Liver (tissue), 9 donors: ENCODE measurements around the gene ARFRP1. TPM values are rescaled to one million over a fixed set of nuclear protein-coding genes. Genes with fewer than 3 reads are reported as not detected.

Source experiments
- DNase-seq: peaks from one replicate; pipeline ENCODE4 v3.0.0-alpha.2; 2017; ENCODE audit warnings: low spot score
- H3K27ac ChIP-seq, 2 donors: one replicate each; pipeline ENCODE4 v1.7.0; 2013; ENCODE audit warnings: inconsistent platforms in 2 of 2, low read length in 2 of 2, control low read depth in 1 of 2, low read depth in 1 of 2, mild to moderate bottlenecking in 1 of 2
- H3K27me3 ChIP-seq, 4 donors: one replicate each; pipeline versions ENCODE4 v1.6.1 to v1.7.0; 2013; ENCODE audit warnings: low read length in 3 of 4, inconsistent platforms in 1 of 4, mild to moderate bottlenecking in 1 of 4, moderate library complexity in 1 of 4; ENCODE audit not compliant: control insufficient read depth in 4 of 4, insufficient read depth in 4 of 4
- H3K36me3 ChIP-seq, 4 donors: one replicate each; pipeline versions ENCODE4 v1.6.1 to v1.7.0; 2013; ENCODE audit warnings: low read length in 3 of 4, mild to moderate bottlenecking in 3 of 4, low read depth in 1 of 4, moderate library complexity in 1 of 4; ENCODE audit not compliant: control insufficient read depth in 4 of 4, insufficient read depth in 3 of 4
- H3K4me1 ChIP-seq, 4 donors: one replicate each; pipeline versions ENCODE4 v1.6.1 to v1.7.0; 2013; ENCODE audit warnings: low read length in 3 of 4, mild to moderate bottlenecking in 3 of 4, moderate library complexity in 1 of 4; ENCODE audit not compliant: control insufficient read depth in 4 of 4, insufficient read depth in 4 of 4
- H3K4me3 ChIP-seq, 3 donors: one replicate each; pipeline versions ENCODE4 v1.6.1 to v1.7.0; 2013; ENCODE audit warnings: low read length in 3 of 3, control low read depth in 1 of 3, low read depth in 1 of 3, mild to moderate bottlenecking in 1 of 3
- H3K9ac ChIP-seq, 2 donors: one replicate each; pipeline ENCODE4 v1.7.0; 2013; ENCODE audit warnings: low read length in 2 of 2, mild to moderate bottlenecking in 2 of 2, moderate library complexity in 2 of 2, control low read depth in 1 of 2, low read depth in 1 of 2
- H3K9me3 ChIP-seq, 4 donors: one replicate each; pipeline versions ENCODE4 v1.6.1 to v1.7.0; 2013; ENCODE audit warnings: low read length in 3 of 4; ENCODE audit not compliant: control insufficient read depth in 4 of 4
- FOXA1 ChIP-seq: IDR thresholded peaks from 2 replicates; pipeline ENCODE4 v1.6.1; 2016; ENCODE audit warnings: antibody characterized with exemption
- FOXA2 ChIP-seq: IDR thresholded peaks from 2 replicates; pipeline ENCODE4 v1.6.1; 2016; ENCODE audit warnings: antibody characterized with exemption
- GABPA ChIP-seq, 2 donors: IDR thresholded peaks in 1 of 2; conservative IDR thresholded peaks in 1 of 2; 2 replicates each; pipeline ENCODE4 v1.6.1; 2016; ENCODE audit warnings: antibody characterized with exemption in 2 of 2, mild to moderate bottlenecking in 1 of 2, moderate library complexity in 1 of 2
- HNF4A ChIP-seq, 2 donors: conservative IDR thresholded peaks; 2 replicates each; pipeline ENCODE4 v1.6.1; 2016; ENCODE audit warnings: antibody characterized with exemption in 2 of 2, mild to moderate bottlenecking in 2 of 2
- HNF4G ChIP-seq: IDR thresholded peaks from 2 replicates; pipeline ENCODE4 v1.6.1; 2016; ENCODE audit warnings: antibody characterized with exemption
- JUND ChIP-seq, 2 donors: IDR thresholded peaks; 2 replicates each; pipeline ENCODE4 v1.6.1; 2016; ENCODE audit warnings: antibody characterized with exemption in 2 of 2
- NR2F2 ChIP-seq: IDR thresholded peaks from 2 replicates; pipeline ENCODE4 v1.6.1; 2016; ENCODE audit warnings: antibody characterized with exemption
- SP1 ChIP-seq: IDR thresholded peaks from 2 replicates; pipeline ENCODE4 v1.6.1; 2018; ENCODE audit warnings: antibody characterized with exemption, mild to moderate bottlenecking
- WGBS: extraction: QIAGEN DNeasy Blood & Tissue Kit; methylation state at CpG from one replicate; pipeline ENCODE4 v1.1.7; 2013; 5-methylcytosine and 5-hydroxymethylcytosine counted together
- polyA plus RNA-seq, 2 donors: library from polyadenylated mRNA; stranded (reverse) in 1 of 2; unstranded in 1 of 2; fragments of 200-250 nt in 1 of 2; fragments of >200 nt in 1 of 2; fragmentation: Nextera tagmentation in 1 of 2; extraction: Ambion mirVana in 1 of 2; gene quantifications; one replicate each; pipeline versions ENCODE4 v1.2.1 to v1.2.3, GENCODE V29; 2013 to 2015
- total RNA-seq, 2 donors: library from RNA; depleted of rRNA; stranded (reverse); fragments of >200 nt; gene quantifications; one replicate each; pipeline ENCODE4 v1.2.3, GENCODE V29; 2014
- TF ChIP-seq, protein P1 (sequence below): IDR thresholded peaks from 2 replicates; pipeline ENCODE4 v1.6.1; 2016; ENCODE audit warnings: antibody characterized with exemption
- TF ChIP-seq, protein P2 (sequence below): IDR thresholded peaks from 2 replicates; pipeline ENCODE4 v1.6.1; 2016; ENCODE audit warnings: antibody characterized with exemption, mild to moderate bottlenecking
- TF ChIP-seq, protein P3 (sequence below): fragments of 150-350 bp; IDR thresholded peaks from 2 replicates; pipeline ENCODE4 v1.5.1; 2017; ENCODE audit warnings: improper control_type of control experiment, low read depth, low read length; ENCODE audit not compliant: missing input control
- TF ChIP-seq, protein P4 (sequence below): IDR thresholded peaks from 2 replicates; pipeline ENCODE4 v1.6.1; 2016; ENCODE audit warnings: antibody characterized with exemption
- donor health status: healthy.
- donor health status: healthy.
- donor health status: healthy.
- donor health status: healthy.
- donor health status: healthy.

Gene ARFRP1
- total and polyA plus RNA-seq, 4 donors, result 14.2 to 26.9 (median 20.5) TPM

DNA sequence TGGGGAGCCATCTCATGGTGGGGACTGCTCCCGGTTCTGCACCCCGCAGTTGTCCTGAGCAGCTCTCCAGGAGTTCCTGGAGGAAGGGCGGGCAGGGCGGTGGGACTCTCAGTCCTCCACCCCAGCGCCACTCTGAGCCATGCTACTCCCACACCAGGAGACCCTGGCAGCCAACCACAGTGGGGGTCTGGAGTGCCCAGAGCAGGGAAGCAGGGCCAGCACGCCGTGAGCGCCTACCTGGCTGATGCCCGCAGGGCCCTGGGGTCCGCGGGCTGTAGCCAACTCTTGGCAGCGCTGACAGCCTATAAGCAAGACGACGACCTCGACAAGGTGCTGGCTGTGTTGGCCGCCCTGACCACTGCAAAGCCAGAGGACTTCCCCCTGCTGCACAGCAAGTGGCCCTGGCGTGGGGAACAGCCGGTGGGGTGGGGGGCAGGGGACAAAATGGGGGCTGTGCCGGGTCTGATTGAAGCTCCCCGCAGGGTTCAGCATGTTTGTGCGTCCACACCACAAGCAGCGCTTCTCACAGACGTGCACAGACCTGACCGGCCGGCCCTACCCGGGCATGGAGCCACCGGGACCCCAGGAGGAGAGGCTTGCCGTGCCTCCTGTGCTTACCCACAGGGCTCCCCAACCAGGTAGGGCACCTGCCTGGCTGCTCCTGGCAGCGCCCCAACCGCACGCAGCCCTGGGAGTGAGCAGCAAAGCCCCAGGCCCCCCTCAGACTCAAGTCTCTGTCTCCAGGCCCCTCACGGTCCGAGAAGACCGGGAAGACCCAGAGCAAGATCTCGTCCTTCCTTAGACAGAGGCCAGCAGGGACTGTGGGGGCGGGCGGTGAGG is 13.0 kb downstream of the ARFRP1 start (continued):
- TF ChIP-seq, protein P1, sequence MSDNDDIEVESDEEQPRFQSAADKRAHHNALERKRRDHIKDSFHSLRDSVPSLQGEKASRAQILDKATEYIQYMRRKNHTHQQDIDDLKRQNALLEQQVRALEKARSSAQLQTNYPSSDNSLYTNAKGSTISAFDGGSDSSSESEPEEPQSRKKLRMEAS, result no peak
- TF ChIP-seq GABPA (IDR thresholded peaks at IDR 0.05 in 1 of 2, conservative IDR thresholded peaks at IDR 0.05 in 1 of 2), result no peak

DNA sequence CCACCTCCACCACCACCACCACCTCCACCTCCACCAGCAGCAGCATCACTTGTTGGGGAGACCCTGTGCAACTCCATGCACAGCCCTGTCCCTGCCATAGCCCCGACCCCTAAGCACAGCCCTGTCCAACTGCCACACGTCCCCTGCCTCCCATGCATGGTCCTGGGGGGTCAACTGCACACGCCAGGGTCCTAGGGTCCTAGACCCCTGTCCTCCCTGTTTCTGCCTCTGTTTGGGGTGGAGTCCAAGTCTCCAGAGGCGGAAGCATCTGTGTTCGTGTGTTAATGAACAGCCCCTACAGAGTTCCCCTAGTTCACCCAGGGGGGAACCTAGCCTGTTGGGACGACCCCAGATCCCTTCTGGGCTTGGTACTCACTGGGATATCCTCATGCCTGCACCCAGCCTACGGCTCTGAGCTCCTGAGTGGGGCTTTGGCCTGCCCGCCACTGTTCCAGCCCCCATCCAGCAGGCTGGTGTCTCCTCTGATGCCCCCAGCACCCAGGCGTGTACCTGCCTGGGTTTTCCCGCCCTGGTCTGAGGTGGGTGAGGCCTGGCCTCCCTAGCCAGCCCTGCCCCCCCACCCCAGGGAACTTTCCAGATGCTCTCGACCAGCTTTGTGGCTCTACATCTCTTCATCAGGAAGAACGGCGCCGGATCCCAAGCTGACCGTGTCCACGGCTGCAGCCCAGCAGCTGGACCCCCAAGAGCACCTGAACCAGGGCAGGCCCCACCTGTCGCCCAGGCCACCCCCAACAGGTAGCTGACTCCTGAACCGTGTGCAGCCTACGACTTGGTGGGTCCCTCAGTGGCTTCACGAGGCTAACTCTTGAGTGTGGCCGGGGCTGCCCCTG is 13.8 kb downstream of the ARFRP1 start:
- no peak overlapping the region for H3K27ac ChIP-seq
- no peaks in the 10 kb centered on the region for H3K27me3 ChIP-seq
- DNase-seq, result no peak
- no peak overlapping the region for H3K9ac ChIP-seq
- no peak overlapping the region for H3K4me3 ChIP-seq
- TF ChIP-seq NR2F2, result no peak
- no peak for TF ChIP-seq GABPA (IDR thresholded peaks at IDR 0.05 in 1 of 2, conservative IDR thresholded peaks at IDR 0.05 in 1 of 2)
- TF ChIP-seq, protein P2, sequence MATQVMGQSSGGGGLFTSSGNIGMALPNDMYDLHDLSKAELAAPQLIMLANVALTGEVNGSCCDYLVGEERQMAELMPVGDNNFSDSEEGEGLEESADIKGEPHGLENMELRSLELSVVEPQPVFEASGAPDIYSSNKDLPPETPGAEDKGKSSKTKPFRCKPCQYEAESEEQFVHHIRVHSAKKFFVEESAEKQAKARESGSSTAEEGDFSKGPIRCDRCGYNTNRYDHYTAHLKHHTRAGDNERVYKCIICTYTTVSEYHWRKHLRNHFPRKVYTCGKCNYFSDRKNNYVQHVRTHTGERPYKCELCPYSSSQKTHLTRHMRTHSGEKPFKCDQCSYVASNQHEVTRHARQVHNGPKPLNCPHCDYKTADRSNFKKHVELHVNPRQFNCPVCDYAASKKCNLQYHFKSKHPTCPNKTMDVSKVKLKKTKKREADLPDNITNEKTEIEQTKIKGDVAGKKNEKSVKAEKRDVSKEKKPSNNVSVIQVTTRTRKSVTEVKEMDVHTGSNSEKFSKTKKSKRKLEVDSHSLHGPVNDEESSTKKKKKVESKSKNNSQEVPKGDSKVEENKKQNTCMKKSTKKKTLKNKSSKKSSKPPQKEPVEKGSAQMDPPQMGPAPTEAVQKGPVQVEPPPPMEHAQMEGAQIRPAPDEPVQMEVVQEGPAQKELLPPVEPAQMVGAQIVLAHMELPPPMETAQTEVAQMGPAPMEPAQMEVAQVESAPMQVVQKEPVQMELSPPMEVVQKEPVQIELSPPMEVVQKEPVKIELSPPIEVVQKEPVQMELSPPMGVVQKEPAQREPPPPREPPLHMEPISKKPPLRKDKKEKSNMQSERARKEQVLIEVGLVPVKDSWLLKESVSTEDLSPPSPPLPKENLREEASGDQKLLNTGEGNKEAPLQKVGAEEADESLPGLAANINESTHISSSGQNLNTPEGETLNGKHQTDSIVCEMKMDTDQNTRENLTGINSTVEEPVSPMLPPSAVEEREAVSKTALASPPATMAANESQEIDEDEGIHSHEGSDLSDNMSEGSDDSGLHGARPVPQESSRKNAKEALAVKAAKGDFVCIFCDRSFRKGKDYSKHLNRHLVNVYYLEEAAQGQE, result no peak
- TF ChIP-seq, protein P1, result no peak
- WGBS, result 96% methylated on average over 21 of the region's 21 CpGs
- no peaks in the 10 kb centered on the region for H3K9me3 ChIP-seq
- peaks cover 7 to 22% (median 13%) of the 10 kb centered on the region in 4 donors for H3K4me1 ChIP-seq
- peaks cover 0 to 3% (median 0%) of the 10 kb centered on the region in 4 donors for H3K36me3 ChIP-seq

DNA sequence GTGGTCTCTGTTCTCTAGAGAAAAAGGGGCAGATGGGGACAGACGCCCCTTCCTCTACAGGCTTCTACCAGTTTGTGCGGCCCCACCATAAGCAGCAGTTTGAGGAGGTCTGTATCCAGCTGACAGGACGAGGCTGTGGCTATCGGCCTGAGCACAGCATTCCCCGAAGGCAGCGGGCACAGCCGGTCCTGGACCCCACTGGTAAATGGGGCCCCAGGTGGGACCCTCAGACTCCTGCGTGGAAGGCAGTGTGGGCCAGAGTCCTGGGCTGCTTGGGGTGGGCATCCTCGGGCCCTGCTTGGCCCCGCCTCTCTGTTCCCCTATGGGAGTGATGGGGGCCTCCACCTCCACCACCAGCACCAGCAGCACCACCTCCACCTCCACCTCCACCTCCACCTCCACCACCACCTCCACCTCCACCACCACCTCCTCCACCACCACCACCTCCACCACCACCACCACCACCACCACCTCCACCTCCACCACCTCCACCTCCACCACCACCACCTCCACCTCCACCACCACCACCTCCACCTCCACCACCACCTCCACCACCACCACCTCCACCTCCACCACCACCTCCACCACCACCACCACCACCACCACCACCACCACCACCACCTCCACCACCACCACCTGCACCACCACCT is 14.6 kb downstream of the ARFRP1 start:
- WGBS, result 97% methylated on average over 10 of the region's 10 CpGs
- Histone ChIP-seq H3K27me3 (no peaks in the 10 kb centered on the region), H3K4me1 (peaks cover 7 to 22% (median 13%) of the 10 kb centered on the region in 4 donors), H3K9ac (no peak overlapping the region), H3K36me3 (peaks cover 0 to 3% (median 0%) of the 10 kb centered on the region in 4 donors), H3K4me3 (no peak overlapping the region), H3K9me3 (no peaks in the 10 kb centered on the region), H3K27ac (no peak overlapping the region)
- DNase-seq, result no peak
- TF ChIP-seq, protein P2, result no peak
- TF ChIP-seq, protein P1, result no peak
- TF ChIP-seq, protein P3, sequence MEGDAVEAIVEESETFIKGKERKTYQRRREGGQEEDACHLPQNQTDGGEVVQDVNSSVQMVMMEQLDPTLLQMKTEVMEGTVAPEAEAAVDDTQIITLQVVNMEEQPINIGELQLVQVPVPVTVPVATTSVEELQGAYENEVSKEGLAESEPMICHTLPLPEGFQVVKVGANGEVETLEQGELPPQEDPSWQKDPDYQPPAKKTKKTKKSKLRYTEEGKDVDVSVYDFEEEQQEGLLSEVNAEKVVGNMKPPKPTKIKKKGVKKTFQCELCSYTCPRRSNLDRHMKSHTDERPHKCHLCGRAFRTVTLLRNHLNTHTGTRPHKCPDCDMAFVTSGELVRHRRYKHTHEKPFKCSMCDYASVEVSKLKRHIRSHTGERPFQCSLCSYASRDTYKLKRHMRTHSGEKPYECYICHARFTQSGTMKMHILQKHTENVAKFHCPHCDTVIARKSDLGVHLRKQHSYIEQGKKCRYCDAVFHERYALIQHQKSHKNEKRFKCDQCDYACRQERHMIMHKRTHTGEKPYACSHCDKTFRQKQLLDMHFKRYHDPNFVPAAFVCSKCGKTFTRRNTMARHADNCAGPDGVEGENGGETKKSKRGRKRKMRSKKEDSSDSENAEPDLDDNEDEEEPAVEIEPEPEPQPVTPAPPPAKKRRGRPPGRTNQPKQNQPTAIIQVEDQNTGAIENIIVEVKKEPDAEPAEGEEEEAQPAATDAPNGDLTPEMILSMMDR, result no peak
- TF ChIP-seq FOXA2, result no peak
- TF ChIP-seq HNF4G, result no peak
- no peak for TF ChIP-seq GABPA (IDR thresholded peaks at IDR 0.05 in 1 of 2, conservative IDR thresholded peaks at IDR 0.05 in 1 of 2)
- no peak for TF ChIP-seq JUND (IDR thresholded peaks at IDR 0.05)
- TF ChIP-seq SP1, result no peak
- TF ChIP-seq, protein P4, sequence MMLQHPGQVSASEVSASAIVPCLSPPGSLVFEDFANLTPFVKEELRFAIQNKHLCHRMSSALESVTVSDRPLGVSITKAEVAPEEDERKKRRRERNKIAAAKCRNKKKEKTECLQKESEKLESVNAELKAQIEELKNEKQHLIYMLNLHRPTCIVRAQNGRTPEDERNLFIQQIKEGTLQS, result no peak
- no peak for TF ChIP-seq FOXA1
- no peak for TF ChIP-seq HNF4A (conservative IDR thresholded peaks at IDR 0.05)
